ENCODE measurements around the gene OR5C1.
A peak's percentile ranks its signal among the peaks of the same experiment; 100 is the strongest.
"Not testable (repeated sequence)": the region's sequence is repeated elsewhere in the genome, so short reads cannot be mapped to it uniquely, and the experiment has no call there.

Gene OR5C1

DNA sequence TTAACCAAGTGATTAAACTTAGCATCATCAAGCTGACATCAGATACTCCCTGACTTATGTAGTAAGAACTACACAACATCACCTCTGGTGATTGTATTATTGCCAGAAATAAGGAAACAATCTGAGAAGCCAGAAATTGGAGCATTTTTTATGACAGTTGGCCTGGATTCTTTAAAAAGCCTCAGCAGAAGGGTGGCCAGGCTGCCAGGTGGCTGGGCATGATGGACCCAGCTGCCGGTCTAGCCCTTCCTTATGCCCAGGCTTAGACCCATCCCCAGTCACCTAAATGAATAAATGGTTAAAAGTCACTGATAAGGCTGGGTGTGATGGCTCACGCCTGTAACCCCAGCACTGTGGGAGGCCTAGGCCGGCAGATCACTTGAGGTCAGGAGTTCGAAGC is 24.0 kb downstream of the OR5C1 start:
- no peak for DNase-seq

- no peak for DNase-seq
Measured at GRCh38 chr9:122814545-122814944, 25.8 kb downstream of the OR5C1 start.

DNA sequence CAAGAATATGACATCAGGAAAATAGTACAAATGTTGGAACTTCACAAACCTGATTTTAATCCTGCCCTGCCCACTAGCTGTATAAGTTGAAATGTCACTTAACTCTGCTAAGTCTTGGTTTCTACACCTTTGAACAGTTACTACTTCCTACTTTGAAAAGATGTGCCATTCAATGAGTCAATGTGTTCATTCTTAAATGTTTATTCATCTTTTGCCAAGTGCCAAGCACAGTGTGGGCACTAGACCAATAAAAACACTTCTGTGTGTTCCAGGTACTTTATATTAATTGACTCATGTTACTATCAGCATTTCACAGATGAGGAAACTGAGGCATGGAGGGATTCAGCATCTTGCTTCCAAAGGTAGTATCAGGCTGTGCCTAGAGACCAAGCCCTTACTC is 26.8 kb downstream of the OR5C1 start:
- no peak for DNase-seq

DNA sequence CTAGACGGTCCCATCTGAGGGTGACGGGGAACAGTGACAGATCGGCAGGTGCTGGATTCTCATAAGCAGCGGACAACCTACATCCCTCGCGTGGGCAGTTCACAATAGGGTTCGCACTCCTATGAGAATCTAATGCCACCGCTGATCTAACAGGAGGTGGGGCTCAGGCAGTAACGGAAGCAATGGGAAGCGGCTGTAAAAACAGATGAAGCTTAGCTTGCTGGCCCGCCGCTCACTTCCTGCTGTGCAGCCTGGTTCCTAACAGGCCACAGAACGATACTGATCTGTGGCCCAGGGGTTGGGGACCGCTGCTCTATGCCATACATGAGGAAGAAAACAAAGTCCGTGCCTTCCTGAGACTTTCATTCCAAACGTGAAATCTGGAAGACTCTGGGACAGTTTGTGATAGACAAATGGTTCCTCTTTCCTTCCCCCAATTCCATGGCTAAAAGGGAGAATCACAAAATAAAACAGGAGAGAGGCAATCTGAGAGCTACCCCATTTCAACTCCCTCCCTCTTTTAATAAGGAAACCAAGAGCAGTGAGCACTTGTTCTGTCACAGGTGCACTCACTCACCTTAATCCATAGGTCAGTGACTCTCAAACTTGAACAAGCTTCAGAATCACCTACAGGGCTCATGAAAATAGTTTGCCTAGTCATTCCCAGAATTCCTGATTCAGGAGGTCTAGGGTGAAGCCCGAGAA is 27.6 kb downstream of the OR5C1 start:
- peak; percentile 45 for DNase-seq

GRCh38 chr9:122819326-122819725 is 30.6 kb downstream of the OR5C1 start:
- no peak for DNase-seq

DNA sequence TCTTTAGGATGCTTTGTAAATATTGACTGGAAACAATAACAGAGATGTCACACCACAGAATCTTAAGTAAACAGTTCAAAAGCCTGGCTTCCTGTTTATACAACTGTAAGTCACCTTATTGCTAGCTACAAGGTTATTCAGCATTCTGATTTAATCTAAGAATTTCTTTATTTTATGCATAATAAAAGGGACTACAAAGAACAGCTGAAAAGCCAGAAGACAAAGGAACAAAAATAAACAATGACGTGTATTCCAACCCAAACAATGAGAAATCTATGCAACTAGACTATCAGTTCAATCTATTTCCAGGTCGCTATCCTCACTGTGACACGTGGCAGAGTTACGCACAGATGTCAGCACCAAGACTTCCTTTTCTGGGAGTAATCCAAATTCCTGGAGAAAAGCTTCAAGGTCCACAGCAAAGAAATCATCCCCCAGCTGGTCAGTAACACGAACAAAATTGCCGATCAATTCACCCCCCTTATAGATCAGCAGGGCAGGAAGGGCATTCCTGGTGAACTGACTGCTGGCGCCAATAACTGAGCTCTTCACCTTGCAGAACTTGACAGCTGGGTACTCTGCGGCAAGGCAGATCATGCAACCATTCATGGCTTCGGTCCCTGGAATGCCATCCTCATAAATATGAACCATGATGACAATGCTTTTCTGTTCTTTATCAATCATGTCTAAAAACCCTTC is 31.2 kb downstream of the OR5C1 start:
- no peak for DNase-seq

- no peak for DNase-seq
Measured at GRCh38 chr9:122820490-122820845, 31.7 kb downstream of the OR5C1 start.

DNA sequence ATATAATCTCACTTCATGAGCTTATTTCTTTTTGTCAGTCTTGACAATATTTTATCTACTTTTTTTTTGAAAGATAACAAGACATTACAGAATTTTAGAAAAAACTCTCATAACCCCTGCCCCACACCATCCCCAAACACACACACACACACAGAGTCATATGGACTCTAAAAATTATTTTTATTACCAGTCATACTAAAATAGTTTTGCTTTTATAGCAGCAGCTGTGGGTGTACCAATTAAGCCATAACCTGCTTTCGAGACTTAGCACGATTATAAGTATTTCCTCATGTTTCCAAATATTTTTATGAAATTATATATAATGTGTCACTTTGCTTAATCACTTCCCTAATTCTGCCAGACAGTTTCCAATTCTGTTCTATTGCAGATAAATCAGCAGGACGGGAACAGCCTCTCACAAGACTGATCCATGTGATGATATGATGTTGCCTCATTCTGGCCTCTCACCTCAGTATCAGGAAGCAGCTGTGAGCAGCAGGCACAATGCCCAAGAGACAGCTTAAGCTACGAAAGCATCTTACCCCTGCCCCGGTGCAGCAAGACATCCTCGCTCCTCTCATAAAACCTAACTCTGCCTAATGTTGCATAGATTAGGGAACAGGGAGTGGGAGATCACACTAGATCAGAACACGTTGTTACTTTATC is 32.7 kb downstream of the OR5C1 start:
- no peak for DNase-seq

GRCh38 chr9:122822056-122822455 is 33.3 kb downstream of the OR5C1 start:
- no peak for DNase-seq

GRCh38 chr9:122822938-122823337 is 34.2 kb downstream of the OR5C1 start:
- DNase-seq, result no peak

GRCh38 chr9:122827761-122828093 is 39.0 kb downstream of the OR5C1 start:
- no peak for DNase-seq

DNA sequence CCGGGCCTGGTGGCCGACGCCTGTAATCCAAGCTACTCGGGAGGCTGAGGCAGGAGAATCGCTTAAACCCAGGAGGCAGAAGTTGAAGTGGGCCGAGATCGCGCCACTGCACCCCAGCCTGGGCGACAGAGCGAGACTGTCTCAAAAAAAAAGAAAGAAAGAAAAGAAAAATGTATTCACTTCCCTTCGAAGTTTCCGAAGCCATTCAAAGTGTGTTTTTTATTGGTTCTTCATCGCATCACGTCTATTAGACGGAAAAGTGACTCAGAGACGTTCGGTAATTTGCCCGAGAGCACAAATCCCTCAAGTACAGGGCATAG is 40.2 kb downstream of the OR5C1 start:
- DNase-seq, result not testable (repeated sequence)

GRCh38 chr9:122832194-122832593 is 43.5 kb downstream of the OR5C1 start:
- no peak for DNase-seq

DNA sequence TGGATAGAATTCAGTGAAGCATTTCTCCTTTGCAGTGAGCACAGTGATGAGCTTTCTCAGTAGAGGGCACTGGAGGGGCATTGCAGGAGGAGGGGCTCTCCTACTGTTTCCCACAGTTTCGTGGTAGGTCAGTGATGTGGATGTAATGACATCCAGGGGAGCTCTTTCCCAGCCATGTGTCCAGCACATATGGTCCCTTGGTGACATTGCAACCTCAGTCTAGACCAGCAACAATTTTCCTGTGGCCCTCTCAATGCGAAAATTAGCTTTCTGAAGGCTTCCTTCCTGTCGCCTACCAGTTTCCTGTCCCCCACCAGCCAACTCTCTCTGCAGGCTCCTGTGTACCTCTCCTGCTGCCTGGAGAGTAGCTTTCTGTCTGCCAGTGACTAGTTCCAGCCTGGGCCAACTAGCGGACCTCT is 46.6 kb downstream of the OR5C1 start:
- DNase-seq, result peak; percentile 14

DNA sequence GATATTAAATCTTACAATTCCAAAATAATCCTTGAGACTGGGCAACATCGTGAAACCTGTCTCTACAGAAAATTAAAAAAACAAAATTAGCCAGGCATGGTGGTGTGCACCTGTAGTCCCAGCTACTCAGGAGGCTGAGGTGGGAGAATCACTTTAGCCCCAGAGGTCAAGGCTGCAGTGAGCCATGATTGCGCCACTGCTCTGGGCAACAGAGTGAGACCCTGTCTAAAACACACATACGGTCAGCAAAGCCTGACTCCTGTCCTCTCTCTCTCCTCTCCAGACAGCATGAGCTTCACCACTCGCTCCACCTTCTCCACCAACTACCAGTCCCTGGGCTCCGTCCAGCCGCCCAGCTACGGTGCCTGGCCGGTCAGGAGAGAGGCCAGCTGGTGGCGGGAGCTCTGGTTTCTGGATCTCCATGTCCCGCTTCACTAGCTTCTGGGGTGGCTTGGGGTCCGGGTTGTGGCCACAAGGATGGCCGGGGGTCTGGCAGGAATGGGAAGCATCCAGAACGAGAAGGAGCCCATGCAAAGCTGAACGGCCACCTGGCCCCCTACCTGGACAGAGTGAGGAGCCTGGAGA is 48.6 kb downstream of the OR5C1 start:
- DNase-seq, result no peak

DNA sequence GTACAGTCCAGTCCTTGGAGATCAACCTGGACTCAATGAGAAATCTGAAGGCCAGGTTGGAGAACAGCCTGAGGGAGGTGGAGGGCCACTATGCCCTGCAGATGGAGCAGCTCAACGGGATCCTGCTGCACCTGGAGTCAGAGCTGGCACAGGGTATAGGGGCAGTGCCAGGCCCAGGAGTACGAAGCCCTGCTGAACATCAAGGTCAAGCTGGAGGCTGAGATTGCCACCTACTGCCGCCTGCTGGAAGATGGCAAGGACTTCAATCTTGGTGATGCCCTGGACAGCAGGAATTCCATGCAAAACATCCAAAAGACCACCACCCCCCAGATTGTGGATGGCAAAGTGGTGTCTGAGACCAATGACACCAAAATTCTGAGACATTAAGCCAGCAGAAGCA is 49.7 kb downstream of the OR5C1 start:
- DNase-seq, result not testable (repeated sequence)
